Activated B cell treated with CpG ODN at 0.5 μM for 24 hours (primary cell): Measurements from ENCODE around the gene BMP2K. TPM values are rescaled to one million over a fixed set of nuclear protein-coding genes. Genes with fewer than 3 reads are reported as not detected.

Source experiments
- ATAC-seq: fragments of 200-7000 bp; cut with Tn5 transposase; one replicate; pipeline ENCODE4 v1.10.0; 2021; ENCODE audit warnings: low read depth, mild to moderate bottlenecking, moderate library complexity
- CTCF ChIA-PET: fragments of 350-600 bp; sonication (Branson Sonifier 250); formaldehyde crosslinking; loops from one replicate; lab custom pipeline; 2021; ENCODE audit warnings: antibody characterized with exemption; lab: Charles Lee
- POLR2A ChIA-PET: fragments of 350-600 bp; sonication (Branson Sonifier 250); formaldehyde crosslinking; loops from one replicate; lab custom pipeline; 2021; ENCODE audit warnings: antibody characterized with exemption; lab: Charles Lee
- DNase-seq: peaks from one replicate; pipeline ENCODE4 v3.0.0; 2022
- H3K27ac Mint-ChIP-seq: one replicate; pipeline ENCODE4 v1.8.0; 2020; ENCODE audit warnings: mixed read lengths
- H3K27me3 Mint-ChIP-seq: one replicate; pipeline ENCODE4 v1.8.0; 2021; ENCODE audit warnings: mixed read lengths
- H3K36me3 Mint-ChIP-seq: one replicate; pipeline ENCODE4 v1.8.0; 2021; ENCODE audit warnings: low read depth, mixed read lengths
- H3K4me1 Mint-ChIP-seq: one replicate; pipeline ENCODE4 v1.8.0; 2021; ENCODE audit warnings: mixed read lengths
- H3K4me3 Mint-ChIP-seq: one replicate; pipeline ENCODE4 v1.8.0; 2020; ENCODE audit warnings: mild to moderate bottlenecking, mixed read lengths
- H3K9me3 Mint-ChIP-seq: one replicate; pipeline ENCODE4 v1.8.0; 2020; ENCODE audit warnings: mixed read lengths
- CTCF ChIP-seq: fragments of 200-600 bp; IDR thresholded peaks from one replicate; pipeline ENCODE4 v1.8.0; 2022; ENCODE audit warnings: antibody characterized with exemption, mild to moderate bottlenecking
- intact Hi-C: fragments of 100-400 bp; cut with micrococcal nuclease; formaldehyde crosslinking; loops from one replicate; pipeline ENCODE4 v1.15.1; 2024
- total RNA-seq: library from RNA; stranded (reverse); gene quantifications from 2 replicates; pipeline ENCODE4 v1.2.3, GENCODE V29; 2022

Gene BMP2K
- total RNA-seq, 1 donor from 2014 or later: 135 TPM

- no peaks in the 10 kb centered on the region for H3K27me3 Mint-ChIP-seq
- TF ChIP-seq CTCF: no peak
- H3K4me3 Mint-ChIP-seq: no peak overlapping the region
- ChIA-PET POLR2A (no interaction called here), CTCF (no interaction called here)
- ATAC-seq (no peak), DNase-seq (no peak)
- no peaks in the 10 kb centered on the region for H3K9me3 Mint-ChIP-seq
- H3K36me3 Mint-ChIP-seq: peaks cover 84% of the 10 kb centered on the region
- intact Hi-C loops: no loop called here
- H3K4me1 Mint-ChIP-seq: peaks cover 9% of the 10 kb centered on the region
- H3K27ac Mint-ChIP-seq: no peak overlapping the region
Measured at GRCh38 chr4:78889955-78890354, 113.8 kb downstream of the BMP2K start.

GRCh38 chr4:78899302-78899701 is 123.2 kb downstream of the BMP2K start:
- H3K27me3 Mint-ChIP-seq: no peaks in the 10 kb centered on the region
- H3K27ac Mint-ChIP-seq: peak overlapping the region; percentile 47
- TF ChIP-seq CTCF: no peak
- CTCF ChIA-PET: no interaction called here
- DNase-seq (no peak), ATAC-seq (no peak)
- H3K4me3 Mint-ChIP-seq: no peak overlapping the region
- no peaks in the 10 kb centered on the region for H3K4me1 Mint-ChIP-seq
- peaks cover 58% of the 10 kb centered on the region for H3K36me3 Mint-ChIP-seq
- no peaks in the 10 kb centered on the region for H3K9me3 Mint-ChIP-seq
- POLR2A ChIA-PET: no interaction called here
- intact Hi-C loops: no loop called here

GRCh38 chr4:78901882-78902281 is 125.7 kb downstream of the BMP2K start:
- H3K4me3 Mint-ChIP-seq: no peak overlapping the region
- peaks cover 48% of the 10 kb centered on the region for H3K36me3 Mint-ChIP-seq
- no peaks in the 10 kb centered on the region for H3K4me1 Mint-ChIP-seq
- POLR2A ChIA-PET: no interaction called here
- intact Hi-C loops: no loop called here
- no peak overlapping the region for H3K27ac Mint-ChIP-seq
- no peaks in the 10 kb centered on the region for H3K27me3 Mint-ChIP-seq
- no peak for DNase-seq
- CTCF ChIA-PET: no interaction called here
- ATAC-seq: no peak
- H3K9me3 Mint-ChIP-seq: no peaks in the 10 kb centered on the region
- no peak for TF ChIP-seq CTCF

- ATAC-seq (no peak), DNase-seq (no peak)
- CTCF ChIA-PET: no interaction called here
- POLR2A ChIA-PET: no interaction called here
- no peak overlapping the region for H3K27ac Mint-ChIP-seq
- H3K9me3 Mint-ChIP-seq: no peaks in the 10 kb centered on the region
- intact Hi-C loops: no loop called here
- H3K4me1 Mint-ChIP-seq: no peaks in the 10 kb centered on the region
- H3K27me3 Mint-ChIP-seq: no peaks in the 10 kb centered on the region
- no peak overlapping the region for H3K4me3 Mint-ChIP-seq
- no peak for TF ChIP-seq CTCF
- peaks cover 50% of the 10 kb centered on the region for H3K36me3 Mint-ChIP-seq
Measured at GRCh38 chr4:78902298-78902697, 126.1 kb downstream of the BMP2K start.

GRCh38 chr4:78904143-78904542 is 128.0 kb downstream of the BMP2K start:
- no peak overlapping the region for H3K4me3 Mint-ChIP-seq
- DNase-seq (no peak), ATAC-seq (no peak)
- H3K27me3 Mint-ChIP-seq: no peaks in the 10 kb centered on the region
- ChIA-PET POLR2A (no interaction called here), CTCF (no interaction called here)
- no peaks in the 10 kb centered on the region for H3K4me1 Mint-ChIP-seq
- no peaks in the 10 kb centered on the region for H3K9me3 Mint-ChIP-seq
- intact Hi-C loops: no loop called here
- TF ChIP-seq CTCF: no peak
- H3K36me3 Mint-ChIP-seq: peaks cover 51% of the 10 kb centered on the region
- H3K27ac Mint-ChIP-seq: no peak overlapping the region
